ENCODE data around the gene HACD1.

Gene HACD1, protein sequence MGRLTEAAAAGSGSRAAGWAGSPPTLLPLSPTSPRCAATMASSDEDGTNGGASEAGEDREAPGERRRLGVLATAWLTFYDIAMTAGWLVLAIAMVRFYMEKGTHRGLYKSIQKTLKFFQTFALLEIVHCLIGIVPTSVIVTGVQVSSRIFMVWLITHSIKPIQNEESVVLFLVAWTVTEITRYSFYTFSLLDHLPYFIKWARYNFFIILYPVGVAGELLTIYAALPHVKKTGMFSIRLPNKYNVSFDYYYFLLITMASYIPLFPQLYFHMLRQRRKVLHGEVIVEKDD
- 0.48 to 1.1 reads per million in 2 experiments for total RNA-seq

DNA sequence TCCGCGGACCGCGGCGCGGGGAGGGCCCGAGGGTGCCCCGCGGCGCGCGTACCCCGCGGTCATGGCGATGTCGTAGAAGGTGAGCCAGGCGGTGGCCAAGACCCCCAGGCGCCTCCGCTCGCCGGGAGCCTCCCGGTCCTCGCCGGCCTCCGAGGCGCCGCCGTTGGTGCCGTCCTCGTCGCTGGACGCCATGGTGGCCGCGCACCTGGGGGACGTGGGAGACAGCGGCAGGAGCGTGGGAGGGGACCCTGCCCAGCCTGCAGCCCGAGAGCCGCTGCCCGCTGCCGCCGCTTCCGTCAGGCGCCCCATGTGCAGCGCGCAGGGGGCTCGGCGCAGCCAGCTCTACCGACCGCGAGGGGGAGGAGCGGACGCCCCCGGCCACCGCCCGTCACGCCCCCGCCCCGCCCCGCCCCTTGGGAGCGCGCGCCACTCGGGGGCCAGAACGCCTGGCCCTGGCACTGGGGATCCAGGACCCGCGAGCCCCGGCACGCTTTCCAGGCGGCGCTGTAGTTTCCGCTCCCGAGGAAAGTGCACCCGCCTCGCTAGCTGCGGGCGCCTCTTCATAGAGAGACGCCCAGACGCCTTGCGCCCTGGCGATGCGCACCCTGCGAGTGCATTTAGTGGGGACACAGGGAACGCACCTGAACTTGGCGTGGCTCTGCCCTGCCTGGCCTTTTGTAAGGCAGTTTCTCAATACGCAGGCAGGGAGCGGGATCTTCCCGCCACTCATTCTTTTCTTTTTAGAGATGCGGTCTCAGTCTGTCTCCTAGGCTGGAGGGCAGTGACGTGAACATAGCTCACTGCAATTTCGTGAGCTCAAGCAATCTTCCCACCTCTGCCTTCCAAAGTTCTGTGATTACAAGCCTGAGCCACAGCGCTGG, at the start of gene HACD1:
Gene HACD1, minus strand, starts transcription at position 344 of the 881 bp plus-strand sequence. Its CDS starts 35 bp downstream, at position 309.
- DNase-seq (ENCODE audit: low read depth) = peak; percentile 30

DNA sequence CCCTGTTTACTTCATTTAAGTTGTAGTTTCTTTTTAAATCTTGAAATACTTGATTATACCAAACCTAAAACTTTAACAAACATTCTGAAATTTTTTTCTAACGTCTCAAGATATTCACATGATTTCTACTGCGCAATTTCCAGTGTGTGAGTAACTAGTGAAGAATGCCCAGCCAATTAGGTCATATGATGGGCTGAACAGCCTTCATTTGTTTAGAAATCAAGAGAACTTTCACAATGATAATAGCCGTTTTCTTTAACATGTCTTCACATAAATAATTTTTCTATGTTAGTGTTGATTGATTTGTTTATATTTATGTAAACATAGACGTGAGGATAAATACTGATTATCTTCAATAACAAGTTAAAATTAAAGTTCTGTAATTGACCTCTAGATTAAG, 48.6 kb upstream of the HACD1 start:
- no peak for DNase-seq (ENCODE audit: low read depth)

DNA sequence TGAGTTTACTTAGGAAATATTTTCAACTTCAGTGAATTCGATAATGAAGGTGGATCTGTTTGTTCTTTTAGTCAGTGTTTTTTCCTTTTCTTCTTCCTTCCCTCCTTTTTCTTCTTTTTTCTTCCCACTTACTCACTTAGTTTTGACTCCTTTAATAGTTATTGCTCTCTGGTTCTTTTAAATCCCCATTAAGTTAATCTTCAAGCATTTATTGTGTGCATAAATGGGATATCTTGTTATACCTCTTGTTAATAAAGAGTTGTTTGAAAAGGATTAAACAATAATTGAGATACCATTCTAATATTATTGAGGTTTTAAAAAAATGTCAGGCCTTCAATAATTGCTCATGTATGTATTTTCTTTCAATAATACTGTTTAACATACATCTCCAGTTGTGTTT, 46.3 kb upstream of the HACD1 start:
- DNase-seq (ENCODE audit: low read depth) = no peak

- DNase-seq (ENCODE audit: low read depth) = no peak
These were observed 45.3 kb upstream of the HACD1 start for GRCh38 chr10:17662193-17663138.

DNA sequence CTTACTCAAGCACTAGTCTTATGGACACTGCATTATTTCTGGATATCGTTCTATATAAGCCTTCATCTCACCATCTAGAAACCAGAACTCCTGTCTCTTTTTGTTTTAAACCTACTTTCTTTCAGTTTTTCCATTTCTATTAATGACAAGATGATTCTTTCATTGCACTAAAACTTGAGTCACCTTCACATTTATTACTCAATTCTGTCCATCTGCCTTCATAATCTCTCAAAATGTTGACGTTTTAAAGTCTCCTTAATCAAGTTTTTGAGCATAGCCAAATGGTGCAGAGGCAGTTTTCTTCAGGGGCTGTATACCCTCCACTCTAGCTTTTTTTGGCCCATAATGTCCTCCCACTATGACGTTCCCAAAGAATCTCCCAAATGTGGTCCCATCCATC, 44.3 kb upstream of the HACD1 start:
- no peak for DNase-seq (ENCODE audit: low read depth)

DNA sequence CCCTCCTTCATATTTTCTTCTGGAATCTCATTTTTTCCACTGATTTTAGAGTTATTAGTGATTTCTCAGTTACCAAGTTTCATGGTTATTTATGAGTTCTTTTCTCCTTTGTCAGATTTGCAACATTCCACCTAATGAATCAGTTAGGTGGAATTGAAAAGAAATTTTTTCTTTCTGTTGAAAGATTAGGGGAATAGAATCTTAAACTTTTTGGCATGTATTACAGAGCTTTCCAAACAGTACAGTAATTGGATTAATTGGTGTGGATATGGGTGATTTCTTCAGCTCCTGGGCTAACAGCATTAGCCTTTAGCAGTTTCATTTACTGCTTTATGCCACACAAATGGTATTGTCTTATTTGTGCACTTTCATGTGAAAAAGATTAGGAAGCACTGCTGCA, 43.7 kb upstream of the HACD1 start:
- no peak for DNase-seq (ENCODE audit: low read depth)

DNA sequence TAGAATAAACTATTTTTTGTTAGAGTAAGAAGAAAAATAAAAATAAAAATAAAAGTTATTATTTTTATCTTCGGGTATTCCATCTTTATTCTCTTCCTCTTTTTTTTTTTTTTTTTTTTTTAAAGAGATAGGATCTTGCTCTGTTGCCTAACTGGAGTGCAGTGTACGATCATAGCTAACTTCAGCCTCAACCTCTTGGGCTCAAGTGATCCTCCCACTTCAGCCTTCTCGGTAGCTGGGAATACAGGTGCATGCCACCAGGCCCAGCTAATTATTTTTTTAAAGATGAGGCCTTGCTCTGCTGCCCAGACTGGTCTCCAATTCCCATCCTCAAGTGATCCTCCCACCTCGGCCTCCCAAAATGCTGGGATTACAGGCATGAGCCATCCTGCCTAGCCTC, 42.2 kb upstream of the HACD1 start:
- DNase-seq (ENCODE audit: low read depth) = no peak

GRCh38 chr10:17657103-17657500, 39.9 kb upstream of the HACD1 start:
- DNase-seq (ENCODE audit: low read depth) = no peak

GRCh38 chr10:17655567-17656146, 38.5 kb upstream of the HACD1 start:
- no peak for DNase-seq (ENCODE audit: low read depth)

DNA sequence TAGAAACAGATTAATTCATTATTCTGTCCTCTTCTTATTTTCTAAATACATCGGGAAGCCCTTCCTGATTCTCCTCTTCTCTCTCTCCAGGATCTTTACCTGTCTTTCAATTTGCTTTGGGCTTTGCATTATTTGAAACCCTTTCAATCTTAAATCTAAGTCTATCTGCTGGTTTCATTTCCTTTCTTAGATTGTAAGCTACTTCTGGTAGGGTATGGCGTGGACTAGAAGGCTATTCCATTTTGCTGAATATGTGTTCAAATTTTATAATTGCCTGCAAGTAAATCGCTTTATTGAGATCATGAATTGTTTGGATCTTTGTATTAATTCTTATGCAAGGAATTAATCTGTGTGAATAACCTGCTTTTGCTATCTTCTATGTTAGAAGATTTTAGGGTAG, 37.8 kb upstream of the HACD1 start:
- no peak for DNase-seq (ENCODE audit: low read depth)

GRCh38 chr10:17652585-17652984, 35.4 kb upstream of the HACD1 start:
- DNase-seq (ENCODE audit: low read depth) = no peak

DNA sequence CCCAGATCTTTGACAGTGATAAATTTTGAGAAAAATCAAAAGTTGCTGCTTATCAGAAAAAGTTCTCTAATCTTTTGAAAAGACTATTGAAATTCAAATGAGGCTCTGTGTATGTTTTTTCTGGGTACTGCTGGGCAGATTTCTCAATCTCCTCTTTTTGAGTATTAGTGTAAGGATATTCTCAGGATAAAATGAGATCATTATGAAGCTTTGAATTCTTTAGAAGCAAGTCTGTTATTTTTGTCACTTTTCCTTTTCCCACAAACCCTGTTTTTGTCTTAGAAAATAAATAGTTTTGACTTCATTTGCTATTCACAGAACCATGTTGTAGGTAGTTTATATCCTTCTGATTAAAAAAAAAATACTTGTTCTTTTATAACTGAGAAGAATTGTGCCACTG, 34.7 kb upstream of the HACD1 start:
- DNase-seq (ENCODE audit: low read depth) = no peak

- no peak for DNase-seq (ENCODE audit: low read depth)
These were observed 33.2 kb upstream of the HACD1 start for GRCh38 chr10:17650416-17650815.

- DNase-seq (ENCODE audit: low read depth) = no peak
These were observed 32.7 kb upstream of the HACD1 start for GRCh38 chr10:17649836-17650235.

GRCh38 chr10:17649052-17649451, 31.9 kb upstream of the HACD1 start:
- no peak for DNase-seq (ENCODE audit: low read depth)

- peak; percentile 16 for DNase-seq (ENCODE audit: low read depth)
These were observed 31.3 kb upstream of the HACD1 start for GRCh38 chr10:17648243-17649035.

DNA sequence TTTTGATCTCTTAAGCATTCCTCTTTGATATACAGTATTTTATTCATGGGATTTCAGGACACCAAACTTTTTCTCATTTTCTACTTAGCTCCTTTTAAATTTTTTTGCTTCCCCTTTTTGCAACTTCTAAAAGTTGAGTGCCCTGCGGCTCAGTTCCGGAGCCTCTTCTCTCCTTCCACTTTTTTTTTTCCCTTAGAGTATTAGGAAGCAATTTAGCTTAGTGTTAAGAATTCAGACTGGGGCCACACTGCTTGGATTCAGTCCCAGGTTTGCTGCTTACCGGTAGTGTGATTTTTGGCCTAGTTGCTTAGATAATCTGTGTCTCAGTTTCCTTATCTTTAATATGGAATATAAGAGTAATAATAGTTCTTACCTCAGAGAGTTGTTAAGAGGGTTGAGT, 30.2 kb upstream of the HACD1 start:
- DNase-seq (ENCODE audit: low read depth) = no peak

- DNase-seq (ENCODE audit: low read depth) = no peak
These were observed 28.6 kb upstream of the HACD1 start for GRCh38 chr10:17645621-17646345.

DNA sequence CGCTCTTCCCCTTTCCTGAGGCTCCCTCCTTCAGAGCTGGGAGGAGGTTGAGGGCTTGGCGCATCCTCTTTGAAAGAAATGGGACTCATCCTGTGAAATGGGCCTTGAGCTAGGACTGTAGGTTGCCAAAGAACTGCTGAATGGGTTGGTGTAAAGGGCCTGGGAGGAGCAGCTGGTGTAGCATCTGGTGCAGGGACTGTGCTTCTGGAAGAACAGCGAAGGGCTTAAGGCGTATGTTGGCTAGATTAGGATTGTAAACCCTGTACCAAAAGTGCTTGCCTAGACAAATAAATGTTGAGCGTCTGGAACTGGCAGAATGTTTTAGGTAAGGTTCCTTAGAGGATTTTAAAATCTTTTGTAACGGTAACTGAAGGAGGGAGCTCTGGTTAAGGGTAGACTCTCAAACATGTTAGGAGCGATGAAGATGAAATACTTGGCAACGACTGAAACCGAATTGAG, 27.3 kb upstream of the HACD1 start:
- DNase-seq (ENCODE audit: low read depth) = no peak

Measured in T follicular helper cell (primary cell).